Small intestine (tissue), 7 donors: ENCODE measurements around the gene COMMD9. TPM values are rescaled to one million over a fixed set of nuclear protein-coding genes. Genes with fewer than 3 reads are reported as not detected.

Experiments
- DNase-seq, 2 donors: peaks; one replicate each; pipeline versions ENCODE4 v3.0.0 to v3.0.0-alpha.2; 2013
- FAIRE-seq: peaks from 2 replicates; lab custom pipeline; 2012; peaks lifted over from hg19 to GRCh38; lab: Jason Lieb, UNC
- H3K27ac ChIP-seq, 3 donors: one replicate each; pipeline ENCODE4 v1.5.1; 2013; ENCODE audit warnings: low read length in 2 of 3, mild to moderate bottlenecking in 2 of 3, control low read depth in 1 of 3, inconsistent platforms in 1 of 3, low read depth in 1 of 3, moderate library complexity in 1 of 3
- H3K27me3 ChIP-seq, 3 donors: one replicate each; pipeline ENCODE4 v1.6.1; 2013; ENCODE audit warnings: low read length in 3 of 3, inconsistent platforms in 1 of 3; ENCODE audit not compliant: control insufficient read depth in 3 of 3, insufficient read depth in 3 of 3
- H3K36me3 ChIP-seq, 3 donors: one replicate each; pipeline ENCODE4 v1.6.1; 2013; ENCODE audit warnings: low read length in 3 of 3, inconsistent platforms in 1 of 3, low read depth in 1 of 3, mild to moderate bottlenecking in 1 of 3, moderate library complexity in 1 of 3; ENCODE audit not compliant: control insufficient read depth in 3 of 3, insufficient read depth in 2 of 3
- H3K4me1 ChIP-seq, 3 donors: one replicate each; pipeline ENCODE4 v1.6.1; 2013; ENCODE audit warnings: low read length in 2 of 3, inconsistent platforms in 1 of 3, low read depth in 1 of 3, mild to moderate bottlenecking in 1 of 3, moderate library complexity in 1 of 3; ENCODE audit not compliant: control insufficient read depth in 3 of 3, insufficient read depth in 2 of 3
- H3K4me3 ChIP-seq, 3 donors: one replicate each; pipeline ENCODE4 v1.5.1; 2013; ENCODE audit warnings: low read length in 3 of 3, control low read depth in 1 of 3, inconsistent platforms in 1 of 3, low read depth in 1 of 3, mild to moderate bottlenecking in 1 of 3, moderate library complexity in 1 of 3
- H3K9me3 ChIP-seq, 2 donors: one replicate each; pipeline ENCODE4 v1.6.1; 2013; ENCODE audit warnings: low read depth in 1 of 2, low read length in 1 of 2; ENCODE audit not compliant: control insufficient read depth in 2 of 2, insufficient read depth in 1 of 2
- WGBS, 3 donors: extraction: QIAGEN DNeasy Blood & Tissue Kit; methylation state at CpG; one replicate each; pipeline ENCODE4 v1.1.7; 2013; 5-methylcytosine and 5-hydroxymethylcytosine counted together
- polyA plus RNA-seq, 4 donors: library from polyadenylated mRNA; stranded (reverse) in 3 of 4; unstranded in 1 of 4; fragments of 200-250 nt in 3 of 4; fragments of 120-200 nt in 1 of 4; gene quantifications; one replicate each; pipeline versions ENCODE4 v1.2.1 to v1.2.3, GENCODE V29; 2013
- donor health status: healthy with polysubstance abuse.
- donor health status: control.
- donor health status: control.
- donor health status: Bipolar disorder and iron deficiency.
- donor health status: healthy.

COMMD9 gene
- polyA plus RNA-seq, 4 donors = 27.0 to 60.4 (median 37.8) TPM

DNA sequence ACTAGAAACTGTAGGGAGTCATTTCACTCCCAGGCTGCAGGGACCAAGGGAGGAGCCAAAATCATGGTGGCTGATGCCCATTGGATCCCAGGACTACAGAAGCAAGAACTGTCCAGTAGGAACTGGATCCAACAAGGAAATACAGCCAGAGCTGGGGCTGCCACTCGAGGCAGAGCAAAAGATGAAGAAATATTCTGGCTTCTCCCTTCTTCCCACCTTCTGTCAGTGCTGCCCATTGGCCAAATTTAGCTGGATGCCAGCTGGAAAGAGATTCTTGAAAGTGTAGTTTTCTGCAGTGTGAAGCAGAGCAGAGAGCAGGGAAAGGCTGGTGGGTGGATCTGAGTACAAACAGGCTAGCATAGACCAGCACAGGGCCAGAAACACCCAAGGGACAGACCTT, 45.6 kb downstream of the COMMD9 start:
- Histone ChIP-seq H3K4me1 (no peaks in the 10 kb centered on the region), H3K4me3 (no peak overlapping the region), H3K9me3 (peaks cover 0 to 3% of the 10 kb centered on the region in 2 donors), H3K27ac (no peak overlapping the region), H3K27me3 (no peaks in the 10 kb centered on the region), H3K36me3 (no peaks in the 10 kb centered on the region)
- WGBS, 3 donors = 70% methylated on average over 1 of the region's 1 CpG
- no peak for DNase-seq
- no peak for FAIRE-seq

DNA sequence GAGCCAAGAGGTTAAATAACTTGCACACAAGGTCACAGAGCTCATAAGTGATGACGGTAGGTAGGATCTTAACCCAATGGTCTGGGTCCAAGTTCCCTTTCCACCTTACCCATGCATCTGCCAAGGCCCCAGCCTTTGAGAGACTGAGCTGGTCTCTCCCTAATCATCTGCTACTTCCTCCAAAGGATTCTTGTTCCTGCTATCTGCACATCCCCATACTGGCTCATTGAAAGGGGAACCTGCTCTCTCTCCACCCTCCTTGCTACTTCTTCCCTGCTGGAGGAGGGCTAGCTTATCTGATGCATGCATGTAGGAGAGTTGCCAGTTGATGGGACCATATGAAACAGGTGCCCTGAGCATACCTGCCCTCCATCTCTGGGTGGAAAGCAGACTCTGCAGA, 47.7 kb downstream of the COMMD9 start:
- H3K36me3 ChIP-seq = no peaks in the 10 kb centered on the region
- no peak for FAIRE-seq
- H3K4me1 ChIP-seq = no peaks in the 10 kb centered on the region
- peaks cover 0 to 3% of the 10 kb centered on the region in 2 donors for H3K9me3 ChIP-seq
- WGBS, 3 donors = 21 to 69% (median 29%) methylated on average over 1 of the region's 1 CpG
- no peak overlapping the region for H3K27ac ChIP-seq
- H3K4me3 ChIP-seq = no peak overlapping the region
- DNase-seq = no peak
- no peaks in the 10 kb centered on the region for H3K27me3 ChIP-seq

DNA sequence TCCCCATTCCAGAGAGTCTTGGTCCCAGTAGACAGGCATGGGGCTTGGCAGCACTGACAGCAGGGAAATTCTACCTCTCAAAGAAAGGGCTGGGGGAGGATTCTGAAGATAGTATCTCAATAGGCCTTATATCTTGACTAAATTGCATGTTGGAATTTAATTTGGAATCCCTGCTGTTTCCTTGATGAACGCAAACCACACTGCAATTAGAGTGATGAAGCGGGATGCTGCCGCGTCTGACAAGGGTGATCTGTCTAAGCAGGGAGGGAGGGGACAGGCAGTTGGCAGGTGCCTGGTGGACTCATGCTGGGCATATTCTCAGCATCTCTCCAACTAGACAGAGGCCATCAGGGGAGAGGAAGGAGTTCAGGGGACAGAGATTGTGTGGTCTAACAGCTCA, 48.4 kb downstream of the COMMD9 start:
- H3K9me3 ChIP-seq = peaks cover 0 to 3% of the 10 kb centered on the region in 2 donors
- H3K36me3 ChIP-seq = no peaks in the 10 kb centered on the region
- 92 to 98% (median 97%) methylated on average over 4 of the region's 4 CpGs for WGBS, 3 donors
- no peaks in the 10 kb centered on the region for H3K4me1 ChIP-seq
- no peak for DNase-seq
- no peak overlapping the region for H3K27ac ChIP-seq
- H3K27me3 ChIP-seq = no peaks in the 10 kb centered on the region
- no peak overlapping the region for H3K4me3 ChIP-seq
- FAIRE-seq = no peak

DNA sequence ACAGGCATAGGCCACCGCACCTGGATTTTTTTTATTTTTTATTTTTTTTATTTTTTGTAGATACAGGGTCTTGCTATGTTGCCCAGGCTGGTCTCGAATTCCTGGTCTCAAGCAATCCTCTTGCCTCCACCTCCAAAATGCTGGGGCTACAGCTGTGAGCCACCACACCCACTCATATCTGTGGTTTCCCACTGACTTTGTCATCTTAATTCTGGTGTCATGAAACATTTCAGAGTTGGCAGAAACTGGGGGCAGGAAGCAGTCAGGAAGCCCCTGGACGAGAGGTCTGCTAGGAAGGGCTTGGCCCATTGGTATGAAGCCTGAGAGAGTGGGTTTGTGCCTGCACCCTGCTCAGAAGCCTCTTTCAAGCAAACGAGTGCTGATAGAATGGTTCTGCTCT, 49.1 kb downstream of the COMMD9 start:
- FAIRE-seq (no peak), DNase-seq (no peak)
- Histone ChIP-seq H3K4me3 (no peak overlapping the region), H3K36me3 (no peaks in the 10 kb centered on the region), H3K9me3 (peaks cover 0 to 3% of the 10 kb centered on the region in 2 donors), H3K4me1 (no peaks in the 10 kb centered on the region), H3K27ac (no peak overlapping the region), H3K27me3 (no peaks in the 10 kb centered on the region)
- 76 to 85% (median 81%) methylated on average over 4 of the region's 4 CpGs for WGBS, 3 donors

DNA sequence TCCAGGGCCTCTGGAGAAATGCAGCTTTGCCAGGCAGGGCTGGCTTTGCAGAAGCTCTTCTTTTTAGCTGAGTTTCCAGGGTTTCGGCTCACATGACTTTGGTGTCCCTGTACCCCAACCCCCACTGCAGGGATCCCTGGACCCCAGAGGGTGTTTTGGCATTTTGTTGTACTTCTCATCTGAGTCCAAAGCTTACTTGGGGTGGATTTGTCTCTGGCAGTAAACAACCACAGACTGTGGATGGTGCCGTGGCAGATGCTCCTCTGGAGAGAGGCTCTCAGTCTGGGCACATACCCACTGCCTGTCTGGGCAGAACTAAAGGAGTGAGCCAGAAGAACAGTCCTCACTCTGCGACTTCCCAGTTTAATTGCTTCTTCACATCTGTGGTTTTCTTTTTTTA, 49.6 kb downstream of the COMMD9 start:
- no peak overlapping the region for H3K27ac ChIP-seq
- no peak overlapping the region for H3K4me3 ChIP-seq
- no peak for FAIRE-seq
- H3K27me3 ChIP-seq = no peaks in the 10 kb centered on the region
- 87 to 92% (median 89%) methylated on average over 3 of the region's 3 CpGs for WGBS, 3 donors
- H3K4me1 ChIP-seq = no peaks in the 10 kb centered on the region
- no peaks in the 10 kb centered on the region for H3K36me3 ChIP-seq
- peaks cover 0 to 2% of the 10 kb centered on the region in 2 donors for H3K9me3 ChIP-seq
- DNase-seq = no peak

DNA sequence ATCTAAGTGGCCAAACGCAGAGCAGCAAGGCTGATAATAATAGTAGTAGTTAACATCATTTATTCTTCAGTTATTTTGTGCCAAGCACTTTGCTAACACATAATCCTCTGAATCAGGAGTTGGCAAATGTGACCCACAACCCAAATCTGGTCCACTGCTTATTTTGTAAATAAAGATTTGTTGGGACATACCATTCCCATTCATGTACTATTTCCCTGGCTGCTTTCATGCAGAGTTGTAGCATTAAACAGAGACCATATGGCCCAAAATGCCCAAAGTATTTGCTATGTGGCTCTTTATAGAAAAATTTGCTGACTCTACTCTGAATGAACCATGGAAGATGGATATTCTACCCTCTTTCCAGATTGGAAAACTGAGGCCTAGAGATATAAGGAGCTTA, 50.3 kb downstream of the COMMD9 start:
- Histone ChIP-seq H3K4me3 (no peak overlapping the region), H3K27me3 (no peaks in the 10 kb centered on the region), H3K4me1 (no peaks in the 10 kb centered on the region), H3K36me3 (no peaks in the 10 kb centered on the region), H3K9me3 (no peaks in the 10 kb centered on the region), H3K27ac (no peak overlapping the region)
- no peak for FAIRE-seq
- no peak for DNase-seq
- 79 to 95% (median 86%) methylated on average over 1 of the region's 1 CpG for WGBS, 3 donors

DNA sequence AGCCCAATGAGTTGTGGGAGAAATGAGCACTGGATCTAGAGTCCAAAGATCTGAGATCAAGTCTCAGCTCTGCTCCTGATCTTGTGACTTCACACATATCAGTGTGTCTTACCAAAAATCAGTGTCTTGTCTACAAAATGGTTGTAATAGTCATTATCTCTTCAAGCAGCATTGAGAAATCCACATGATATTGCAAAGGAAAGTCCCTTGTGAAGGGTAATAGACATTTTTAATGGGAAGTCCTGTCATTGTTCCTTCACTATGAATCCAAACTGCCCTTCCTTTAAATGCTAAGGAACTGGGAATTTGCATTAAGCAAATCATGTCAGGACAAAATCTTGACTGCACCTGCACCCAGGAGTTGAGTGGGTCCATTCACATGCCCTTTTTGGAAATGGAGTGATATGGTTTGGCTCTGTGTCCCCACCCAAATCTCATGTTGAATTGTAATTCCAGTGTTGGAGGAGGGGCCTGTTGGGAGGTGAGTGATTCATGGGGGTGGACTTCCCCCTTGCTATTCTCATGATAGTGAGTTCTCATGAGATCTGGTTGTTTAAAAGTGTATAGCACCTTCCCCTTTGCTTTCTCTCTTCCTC, 51.1 kb downstream of the COMMD9 start:
- no peak overlapping the region for H3K27ac ChIP-seq
- FAIRE-seq = no peak
- no peak overlapping the region for H3K4me3 ChIP-seq
- DNase-seq = no peak
- no peaks in the 10 kb centered on the region for H3K27me3 ChIP-seq
- no peaks in the 10 kb centered on the region for H3K4me1 ChIP-seq
- H3K9me3 ChIP-seq = no peaks in the 10 kb centered on the region
- no peaks in the 10 kb centered on the region for H3K36me3 ChIP-seq

DNA sequence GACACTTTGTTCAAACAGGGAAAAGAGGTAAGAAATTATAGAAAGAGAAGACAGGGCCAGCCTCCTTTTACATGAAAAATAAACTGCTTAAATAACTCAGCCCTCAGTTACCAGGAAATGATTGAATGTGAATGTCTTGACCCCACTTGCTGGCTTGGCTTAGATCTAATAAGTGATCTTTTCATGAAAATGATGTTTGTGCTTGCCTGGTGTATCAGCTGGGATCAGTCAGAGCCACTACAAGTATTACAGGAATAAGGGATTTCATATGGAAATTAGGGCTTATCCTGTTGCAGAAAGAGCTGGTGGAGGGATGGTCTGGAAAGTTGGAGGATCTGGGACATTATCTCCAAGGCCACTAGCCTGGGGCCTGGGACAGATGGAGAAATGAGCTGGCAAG, 51.8 kb downstream of the COMMD9 start:
- no peaks in the 10 kb centered on the region for H3K27me3 ChIP-seq
- H3K9me3 ChIP-seq = no peaks in the 10 kb centered on the region
- no peak for DNase-seq
- no peaks in the 10 kb centered on the region for H3K36me3 ChIP-seq
- no peak overlapping the region for H3K4me3 ChIP-seq
- no peaks in the 10 kb centered on the region for H3K4me1 ChIP-seq
- no peak overlapping the region for H3K27ac ChIP-seq
- no peak for FAIRE-seq

DNA sequence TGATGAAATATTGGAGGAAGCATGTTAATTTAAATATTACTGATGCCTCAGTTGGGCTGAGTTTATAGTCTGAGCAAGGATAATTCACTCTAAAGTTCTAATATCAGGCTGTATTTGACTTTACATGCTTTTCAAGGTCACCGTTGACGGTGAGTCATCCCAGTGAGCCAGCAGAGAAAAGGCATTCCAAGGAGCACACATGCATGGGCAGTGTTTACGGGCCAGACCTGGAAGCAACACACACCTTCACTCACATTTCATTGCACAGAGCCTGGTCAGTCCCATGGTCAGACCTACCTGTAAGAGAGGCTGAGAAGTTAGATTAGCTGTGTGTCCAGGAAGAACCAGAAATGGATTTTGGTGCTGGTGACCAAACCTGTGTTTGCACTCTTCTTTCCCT, 53.5 kb downstream of the COMMD9 start:
- no peaks in the 10 kb centered on the region for H3K4me1 ChIP-seq

More for the DNA sequence above, 53.5 kb downstream of the COMMD9 start:
- Histone ChIP-seq H3K27ac (no peak overlapping the region), H3K36me3 (no peaks in the 10 kb centered on the region), H3K4me3 (no peak overlapping the region), H3K9me3 (no peaks in the 10 kb centered on the region), H3K27me3 (no peaks in the 10 kb centered on the region)
- WGBS, 3 donors = 74 to 93% (median 88%) methylated on average over 3 of the region's 3 CpGs
- DNase-seq (no peak), FAIRE-seq (no peak)
